GM13977 (cell line): ENCODE measurements around the gene VCL.

Experiments used
- DNase-seq: peaks from one replicate; pipeline ENCODE4 v3.0.0; 2012; ENCODE audit warnings: low spot score
- CTCF ChIP-seq: IDR thresholded peaks from 2 replicates; pipeline ENCODE4 v1.5.1; 2012; ENCODE audit warnings: mild to moderate bottlenecking, control low read depth; ENCODE audit not compliant: insufficient read depth; ENCODE audit errors: extremely low read depth, missing control alignments
- in situ Hi-C: fragments of 300-500 bp; cut with MboI; formaldehyde crosslinking; loops from one replicate; pipeline ENCODE4 v1.12.0; 2022; ENCODE audit warnings: low sequenced_read_pairs, low pct_unique_long_range_greater_than_20kb, mixed read lengths, inconsistent platforms; ENCODE audit not compliant: unreplicated experiment

VCL gene

DNA sequence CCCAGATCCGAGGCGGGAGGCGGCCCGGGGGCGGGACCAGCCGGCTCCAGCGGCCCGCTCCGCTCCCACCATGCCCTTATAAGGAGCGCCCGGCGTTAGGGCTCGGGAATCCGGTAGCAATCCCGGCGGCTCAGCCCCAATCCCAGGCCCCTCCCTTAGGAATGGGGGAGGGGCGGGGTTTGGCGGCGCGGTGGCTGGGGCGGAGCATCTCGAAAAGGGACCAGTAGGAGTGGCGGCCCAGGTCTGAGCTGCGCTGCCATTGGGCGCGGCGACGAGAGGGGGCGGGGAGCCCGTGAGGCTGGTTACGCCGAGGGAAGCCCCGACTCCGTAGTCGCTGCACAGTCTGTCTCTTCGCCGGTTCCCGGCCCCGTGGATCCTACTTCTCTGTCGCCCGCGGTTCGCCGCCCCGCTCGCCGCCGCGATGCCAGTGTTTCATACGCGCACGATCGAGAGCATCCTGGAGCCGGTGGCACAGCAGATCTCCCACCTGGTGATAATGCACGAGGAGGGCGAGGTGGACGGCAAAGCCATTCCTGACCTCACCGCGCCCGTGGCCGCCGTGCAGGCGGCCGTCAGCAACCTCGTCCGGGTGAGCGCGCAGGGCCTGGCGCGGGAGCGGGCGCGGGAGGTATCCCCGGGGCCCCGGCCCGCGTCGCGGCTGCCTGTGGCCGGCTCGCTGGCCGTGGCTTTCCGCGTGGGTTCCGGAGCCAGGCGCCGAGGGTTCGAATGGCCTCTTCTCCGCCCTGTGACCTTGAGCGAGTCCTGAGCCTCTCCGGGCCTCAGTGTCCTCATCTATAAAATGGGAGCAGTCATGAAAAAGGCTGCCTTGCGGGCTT lies at the start of gene VCL:
TSS of gene VCL (plus strand) at position 330 of the 836 bp plus-strand sequence. CDS start at position 422, 92 bp downstream.
- in situ Hi-C loops, result no loop called here
- no peak for TF ChIP-seq CTCF
- DNase-seq, result peak; percentile 96

DNA sequence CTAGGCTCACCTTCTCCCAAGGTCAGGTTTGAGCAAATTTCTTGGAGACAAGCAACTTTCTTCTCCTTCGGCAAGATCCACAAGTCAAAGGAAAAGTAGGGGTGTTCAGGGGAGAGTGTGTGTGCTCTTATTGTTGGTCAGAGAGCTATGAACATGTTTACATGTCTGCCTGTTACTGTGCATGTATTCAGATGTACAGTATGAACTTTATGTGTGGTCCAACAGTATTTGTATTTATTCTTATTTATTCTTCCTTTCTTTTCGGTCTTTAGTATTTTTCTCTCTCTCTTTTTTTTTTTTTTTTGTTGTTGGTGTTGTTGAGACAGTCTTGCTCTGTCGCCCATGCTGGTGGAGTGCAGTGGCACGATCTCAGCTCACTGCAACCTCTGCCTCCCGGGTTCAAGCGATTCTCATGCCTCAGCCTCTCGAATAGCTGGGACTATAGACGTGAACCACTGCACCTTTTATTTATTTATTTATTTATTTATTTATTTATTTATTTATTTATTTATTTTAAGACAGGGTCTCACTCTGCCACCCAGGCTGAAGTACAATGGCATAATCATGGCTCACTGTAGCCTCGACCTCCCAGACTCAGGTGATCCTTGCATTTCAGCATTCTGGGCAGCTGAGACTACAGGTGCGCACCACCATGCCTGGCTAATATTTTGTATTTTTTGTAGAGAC lies 48.8 kb upstream of the VCL start:
- DNase-seq, result no peak
- in situ Hi-C loops, result no loop called here
- no peak for TF ChIP-seq CTCF

DNA sequence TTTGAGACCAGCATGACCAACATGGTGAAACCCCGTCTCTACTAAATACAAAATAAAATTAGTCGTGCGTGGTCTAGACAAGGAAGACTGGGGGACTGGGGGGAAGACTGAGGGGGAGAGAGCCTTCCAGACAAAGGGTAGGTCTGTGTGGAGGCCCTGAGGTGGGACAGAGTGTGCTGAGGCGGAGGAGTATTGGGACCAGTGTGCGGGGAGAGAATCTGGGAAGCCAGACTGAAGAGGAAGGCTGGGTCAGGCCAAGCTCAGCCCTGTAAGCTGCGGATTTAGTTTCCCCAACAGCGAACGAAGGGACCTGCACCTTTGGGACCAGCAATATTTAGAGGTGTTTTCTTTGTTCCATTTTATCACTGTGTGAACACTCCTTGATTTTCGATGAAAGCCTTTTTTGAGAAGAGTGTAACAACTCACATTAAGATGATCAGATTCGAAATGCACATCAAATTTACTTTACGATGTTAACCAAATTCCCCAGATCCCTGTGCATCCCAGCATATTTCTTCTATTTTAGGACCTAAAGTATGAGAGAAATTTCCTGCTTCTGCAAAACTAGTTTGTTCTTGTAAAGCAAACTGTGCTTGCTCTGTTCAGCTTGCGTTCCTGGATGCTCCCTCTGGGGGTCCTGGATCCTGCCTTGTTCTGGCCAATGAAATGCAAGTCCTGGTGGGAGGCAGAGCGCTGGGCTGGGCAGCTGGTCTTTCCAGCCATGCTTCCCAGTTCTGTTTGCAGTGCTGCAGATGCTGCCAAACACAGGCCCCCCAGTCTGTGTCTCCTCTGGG lies 47.6 kb upstream of the VCL start:
- in situ Hi-C loops, result no loop called here
- DNase-seq, result no peak
- TF ChIP-seq CTCF, result no peak

DNA sequence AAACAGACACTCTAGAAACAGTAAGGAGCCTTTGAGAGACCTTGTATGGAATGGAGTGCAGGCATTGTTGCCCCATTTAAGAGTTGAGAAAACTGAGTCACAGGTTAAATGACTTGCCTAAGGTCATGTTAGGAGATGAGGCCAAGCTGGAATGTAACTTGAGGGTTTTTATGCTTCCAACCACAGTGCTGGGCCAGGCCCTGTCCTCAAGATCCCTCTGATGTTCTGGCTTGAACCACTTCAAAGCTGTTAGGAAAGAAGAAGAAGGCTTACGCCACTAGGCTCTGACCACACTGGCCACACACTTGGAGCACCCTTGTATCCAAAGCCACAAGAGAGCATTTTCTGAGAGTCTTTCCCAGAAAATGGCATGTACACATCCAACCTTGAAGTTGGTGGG lies 44.3 kb upstream of the VCL start:
- in situ Hi-C loops, result no loop called here
- no peak for DNase-seq
- TF ChIP-seq CTCF, result no peak

DNA sequence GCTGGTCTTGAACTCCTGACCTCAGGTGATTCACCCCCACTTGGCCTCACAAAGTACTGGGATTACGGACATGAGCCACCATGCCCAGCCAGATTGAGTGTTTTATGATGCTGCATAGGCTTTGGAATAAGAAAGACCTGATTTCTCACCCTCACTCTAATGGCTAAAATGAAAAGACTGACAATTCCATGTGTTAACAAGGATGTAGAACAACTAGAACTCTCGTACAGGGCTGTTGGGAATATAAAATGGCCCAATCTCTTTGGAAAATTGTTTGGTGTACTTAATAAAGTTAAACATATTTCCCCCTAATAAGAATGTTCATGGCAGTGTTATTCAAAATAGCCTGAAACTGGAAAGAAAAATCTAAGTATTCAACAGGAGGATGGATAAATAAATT lies 43.2 kb upstream of the VCL start:
- no peak for TF ChIP-seq CTCF
- no peak for DNase-seq
- in situ Hi-C loops, result no loop called here

- no peak for DNase-seq
- in situ Hi-C loops, result no loop called here
- no peak for TF ChIP-seq CTCF
Measured at GRCh38 chr10:73955719-73956118, 42.2 kb upstream of the VCL start.
